Kasumi-1 (cell line): ENCODE measurements around the gene GRIK5.
A peak's percentile ranks its signal among the peaks of the same experiment; 100 is the strongest.

ENCODE experiments used
- DNase-seq, 2 experiments: peaks; one replicate each; lab custom pipeline; 2025; lab: John Stamatoyannopoulos, UW

The GRIK5 gene

GRCh38 chr19:42093926-42094325 is 23.9 kb upstream of the GRIK5 start:
- DNase-seq = no peak

- no peak for DNase-seq
Measured at GRCh38 chr19:42093505-42093904, 23.5 kb upstream of the GRIK5 start.

GRCh38 chr19:42092350-42092749 is 22.3 kb upstream of the GRIK5 start:
- DNase-seq = peak; percentile 56 to 67

DNA sequence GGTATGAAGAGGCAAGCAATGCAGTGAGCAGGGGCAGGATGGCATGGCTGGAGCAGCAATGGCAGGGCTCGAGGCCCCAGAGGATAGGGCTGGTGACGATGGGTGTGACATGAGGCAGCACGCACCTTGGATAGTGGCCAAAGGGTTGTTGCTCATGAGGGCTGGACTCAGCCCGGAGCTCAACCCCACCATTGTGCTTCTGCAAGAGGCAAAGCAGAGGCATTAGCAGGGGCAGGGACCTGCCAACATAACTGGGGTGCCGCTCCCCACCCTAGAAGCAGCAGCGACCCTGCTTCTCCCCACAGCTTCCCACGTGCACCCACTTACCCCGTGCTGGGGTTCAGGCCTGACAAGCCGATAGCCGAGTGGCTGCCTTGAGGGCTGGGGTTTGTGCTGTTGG is 21.7 kb upstream of the GRIK5 start:
- DNase-seq = no peak

DNA sequence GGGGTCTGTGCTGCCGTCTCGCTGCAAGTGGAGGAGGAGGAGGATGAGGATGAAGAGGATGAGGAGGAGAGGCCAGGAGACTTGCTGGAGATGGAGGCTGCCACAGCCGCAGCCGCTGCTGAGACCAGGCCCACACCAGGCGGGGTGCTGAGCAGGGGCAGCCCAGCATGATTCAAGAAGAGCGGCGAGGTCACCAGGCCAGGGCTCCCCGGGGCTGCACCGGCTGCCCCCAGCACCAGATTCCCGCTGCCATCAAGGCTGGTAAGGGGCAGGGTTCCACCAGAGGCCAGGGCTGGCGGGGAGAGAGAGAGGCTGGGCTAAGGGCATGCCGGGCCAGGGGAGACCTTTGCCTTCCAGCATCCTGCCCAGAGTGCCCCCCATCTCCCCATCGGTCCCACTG is 21.3 kb upstream of the GRIK5 start:
- DNase-seq = no peak

DNA sequence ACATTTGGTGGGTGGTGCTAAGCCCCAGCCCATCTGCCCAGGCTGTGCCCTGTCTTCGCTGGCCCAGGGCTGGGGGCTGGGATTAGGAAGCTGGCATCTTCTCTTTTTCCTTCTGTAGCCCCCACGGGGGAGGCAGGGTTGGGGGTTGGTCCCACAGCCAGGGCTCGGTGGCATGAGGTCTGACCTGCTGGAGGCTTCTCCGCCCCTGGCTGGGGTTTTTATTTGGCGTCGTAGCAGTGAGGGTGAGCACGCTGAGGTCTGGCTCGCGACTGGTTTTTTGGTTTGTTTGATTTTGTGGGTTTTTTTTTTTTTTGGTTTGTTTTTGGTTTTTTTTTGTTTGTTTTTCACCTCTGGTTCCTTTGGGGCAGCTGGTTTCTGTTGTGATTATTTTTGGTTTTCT is 20.7 kb upstream of the GRIK5 start:
- DNase-seq = no peak

DNA sequence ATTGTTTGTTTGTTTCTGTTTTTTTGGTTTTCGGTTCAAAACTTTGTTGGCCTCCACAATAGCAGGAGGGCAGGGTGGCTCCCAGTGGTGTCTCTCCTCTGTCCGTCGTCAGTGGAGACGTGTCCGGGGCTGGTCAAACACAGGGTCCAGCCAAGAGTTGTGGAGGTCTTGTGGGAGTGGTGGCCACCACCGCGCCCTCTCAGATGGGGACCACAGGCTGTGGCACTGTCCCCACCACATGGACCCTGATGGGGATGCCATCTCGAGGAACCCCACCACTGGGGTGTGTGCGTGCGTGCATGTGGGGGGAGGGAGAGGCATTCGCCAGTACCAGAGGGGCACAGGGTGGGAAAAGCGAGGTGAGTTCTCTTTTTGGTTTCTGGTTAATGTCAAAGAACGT is 19.8 kb upstream of the GRIK5 start:
- no peak for DNase-seq

DNA sequence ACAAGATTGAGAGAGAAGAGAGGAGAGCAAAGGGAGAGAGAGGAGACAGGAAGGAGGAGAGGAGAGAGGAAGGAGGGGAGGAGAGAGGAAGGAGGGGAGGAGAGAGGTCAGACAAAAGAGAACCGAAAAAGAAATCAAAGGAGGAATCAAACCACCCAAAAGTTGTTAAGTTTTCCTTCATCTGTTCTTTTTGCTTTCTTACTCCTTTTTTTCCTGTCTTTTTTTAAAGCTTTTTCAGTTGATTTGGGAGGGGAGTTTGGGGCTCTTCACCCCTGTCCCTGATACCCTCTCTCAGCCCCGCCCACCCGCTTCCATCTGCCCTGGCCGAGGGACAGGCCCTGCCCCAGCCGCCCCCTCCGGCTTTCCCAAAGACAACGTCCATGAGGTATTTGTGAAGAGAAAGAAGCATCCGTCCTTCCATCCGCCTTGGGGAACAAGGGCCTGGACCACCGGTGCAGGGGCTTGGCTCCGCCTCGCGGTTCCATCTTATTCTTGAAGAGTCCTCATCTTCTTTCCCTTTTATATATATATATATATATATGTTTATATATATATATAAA is 19.3 kb upstream of the GRIK5 start:
- no peak for DNase-seq

DNA sequence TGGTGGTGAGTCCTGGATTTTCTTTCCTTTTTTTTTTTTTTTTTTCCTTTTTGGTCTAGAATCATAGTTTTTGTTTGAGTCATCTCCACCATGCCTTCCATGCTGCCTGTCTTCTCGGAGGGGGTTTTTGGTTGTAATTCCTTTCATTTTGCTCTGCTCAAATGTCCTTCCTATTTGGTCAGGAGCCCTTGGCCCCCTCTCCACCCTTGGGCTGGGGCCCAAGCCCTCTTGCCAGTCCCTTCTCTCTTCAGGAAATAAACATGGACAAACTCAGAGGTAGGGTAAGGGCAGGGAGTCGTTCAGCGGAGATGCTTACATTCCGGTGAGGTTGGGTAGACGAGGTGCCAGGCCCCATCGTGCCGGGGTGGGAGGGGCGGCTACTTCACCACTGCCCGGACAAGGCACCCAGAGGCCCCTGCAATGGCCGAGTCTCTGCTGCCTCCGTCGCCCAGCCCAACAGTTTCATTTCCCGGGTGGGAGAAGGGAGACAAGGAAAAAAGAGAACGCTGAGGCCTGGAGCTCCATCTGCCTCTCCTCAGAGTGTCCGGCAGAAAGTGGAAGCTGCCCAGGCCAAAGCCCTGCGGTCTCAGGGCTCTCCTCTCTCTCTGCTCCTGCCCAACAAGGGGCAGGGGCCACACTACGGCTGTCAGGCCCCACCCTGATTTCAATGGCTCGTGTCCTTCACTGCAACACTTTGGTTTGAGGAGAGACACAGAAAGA is 18.6 kb upstream of the GRIK5 start:
- no peak for DNase-seq

GRCh38 chr19:42086770-42087550 is 17.0 kb upstream of the GRIK5 start:
- DNase-seq = no peak

- no peak for DNase-seq
Measured at GRCh38 chr19:42086188-42086736, 16.3 kb upstream of the GRIK5 start.

GRCh38 chr19:42083537-42083936 is 13.5 kb upstream of the GRIK5 start:
- DNase-seq = no peak

DNA sequence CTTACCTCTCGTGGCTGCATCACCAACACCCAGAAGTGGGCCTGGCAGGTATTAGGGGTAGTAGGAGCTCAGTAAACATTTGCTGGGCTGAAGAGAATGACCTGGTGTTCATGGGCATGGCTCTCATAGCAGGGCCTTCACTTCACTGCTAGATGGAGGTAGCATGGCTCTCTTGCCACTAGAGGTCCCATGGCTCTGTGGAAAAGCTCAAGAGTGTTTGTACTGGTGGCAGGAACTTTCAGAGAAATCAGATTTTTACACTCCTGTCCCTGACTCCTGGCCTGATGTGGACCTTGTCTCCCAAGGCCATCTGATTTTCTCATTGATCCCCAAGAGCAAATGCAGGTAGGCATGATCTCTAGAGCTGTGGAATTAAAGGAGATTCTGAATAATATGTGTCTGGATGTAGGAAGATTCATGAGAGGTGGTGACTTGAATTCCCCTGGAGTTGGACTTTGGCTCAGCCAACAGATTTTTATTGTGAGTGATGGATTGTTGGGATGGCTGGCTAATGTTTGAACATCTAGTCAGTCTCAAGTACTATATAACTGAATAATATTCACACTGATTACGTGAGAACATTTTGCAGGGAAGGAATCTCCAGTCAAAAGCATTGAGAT is 11.7 kb upstream of the GRIK5 start:
- peak; percentile 41 to 69 for DNase-seq

- DNase-seq = no peak
Measured at GRCh38 chr19:42080764-42081375, 10.9 kb upstream of the GRIK5 start.

- DNase-seq = no peak
Measured at GRCh38 chr19:42079886-42080763, 10.1 kb upstream of the GRIK5 start.

DNA sequence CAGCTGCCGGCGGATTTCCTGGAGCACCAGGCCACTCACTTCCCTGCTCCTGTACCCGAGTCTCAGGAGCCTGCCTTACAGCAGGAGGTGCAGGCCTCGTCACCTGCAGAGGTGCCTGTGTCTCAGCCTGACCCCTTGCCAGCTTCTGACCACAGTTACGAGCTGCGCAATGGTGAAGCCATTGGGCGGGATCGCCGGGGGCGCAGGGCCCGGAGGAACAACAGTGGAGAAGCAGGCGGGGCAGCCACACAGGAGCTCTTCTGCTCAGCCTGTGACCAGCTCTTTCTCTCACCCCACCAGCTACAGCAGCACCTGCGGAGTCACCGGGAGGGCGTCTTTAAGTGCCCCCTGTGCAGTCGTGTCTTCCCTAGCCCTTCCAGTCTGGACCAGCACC is 9.3 kb upstream of the GRIK5 start:
- no peak for DNase-seq

DNA sequence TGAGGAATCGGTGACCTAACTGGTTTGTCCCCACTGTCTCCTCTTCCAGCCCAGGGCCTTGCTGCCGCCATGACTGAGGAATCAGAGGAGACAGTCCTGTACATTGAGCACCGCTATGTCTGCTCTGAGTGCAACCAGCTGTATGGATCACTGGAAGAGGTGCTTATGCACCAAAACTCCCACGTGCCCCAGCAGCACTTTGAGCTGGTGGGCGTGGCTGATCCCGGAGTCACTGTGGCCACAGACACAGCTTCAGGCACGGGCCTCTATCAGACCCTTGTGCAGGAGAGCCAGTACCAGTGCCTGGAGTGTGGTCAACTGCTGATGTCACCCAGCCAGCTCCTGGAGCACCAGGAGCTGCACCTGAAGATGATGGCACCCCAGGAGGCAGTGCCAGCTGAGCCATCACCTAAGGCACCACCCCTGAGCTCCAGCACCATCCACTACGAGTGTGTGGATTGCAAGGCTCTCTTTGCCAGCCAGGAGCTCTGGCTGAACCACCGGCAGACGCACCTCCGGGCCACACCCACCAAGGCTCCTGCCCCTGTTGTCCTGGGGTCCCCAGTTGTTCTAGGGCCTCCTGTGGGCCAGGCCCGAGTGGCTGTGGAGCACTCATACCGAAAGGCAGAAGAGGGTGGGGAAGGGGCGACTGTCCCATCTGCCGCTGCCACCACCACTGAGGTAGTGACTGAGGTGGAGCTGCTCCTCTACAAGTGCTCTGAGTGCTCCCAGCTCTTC is 8.7 kb upstream of the GRIK5 start:
- no peak for DNase-seq

GRCh38 chr19:42078058-42078457 is 8.1 kb upstream of the GRIK5 start:
- no peak for DNase-seq

DNA sequence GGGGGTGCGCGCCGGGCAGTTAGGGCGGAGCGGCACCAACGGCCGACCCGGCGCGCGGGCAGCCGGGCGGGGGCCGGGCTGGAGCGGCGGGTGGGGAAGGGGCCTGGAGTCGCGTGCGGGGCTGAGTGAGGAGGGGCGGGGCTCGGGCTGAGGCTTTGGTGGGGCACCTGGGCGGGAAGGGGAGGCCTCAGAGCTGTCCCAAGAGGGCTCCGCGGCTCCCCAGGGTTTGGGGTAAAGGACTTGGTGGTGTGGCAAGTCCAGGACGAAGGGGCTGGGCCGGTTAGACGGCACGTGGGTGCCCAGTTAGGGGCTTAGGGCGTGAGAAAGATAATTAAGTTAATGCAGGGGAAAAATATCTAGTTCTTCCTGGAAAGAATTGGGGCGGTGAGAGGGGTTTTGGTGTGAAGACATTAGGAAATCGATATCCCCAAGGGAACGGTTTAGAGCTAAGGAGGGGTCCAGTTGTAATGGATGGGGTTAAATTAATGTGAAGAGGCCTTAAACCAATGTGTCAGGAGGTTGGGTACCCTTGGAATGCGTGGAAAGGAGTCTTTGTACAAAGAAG is 6.5 kb upstream of the GRIK5 start:
- DNase-seq = no peak
